GM12878 (cell line): Measurements from ENCODE around the gene SRSF2. TPM values are rescaled to one million over a fixed set of nuclear protein-coding genes. Genes with fewer than 3 reads are reported as not detected.
A peak's percentile ranks its signal among the peaks of the same experiment; 100 is the strongest.

Experiments used
- ATAC-seq: fragments of 200-7000 bp; cut with Tn5 transposase; 3 replicates; pipeline ENCODE4 v1.9.1; 2020; ENCODE audit warnings: mild to moderate bottlenecking, moderate library complexity
- BruUV-seq: library from RNA; stranded (reverse); fragments of 400-500 nt; replicated peaks from 2 replicates; lab custom pipeline; 2021; lab: Mats Ljungman, UMichigan
- CTCF ChIA-PET: fragments of 300-600 bp; sonication (Branson Sonifier 250); formaldehyde crosslinking; extraction: SDS; loops from one replicate; lab custom pipeline; 2021; ENCODE audit warnings: inconsistent platforms; lab: Yijun Ruan, JAX
- POLR2A ChIA-PET: fragments of 350-600 bp; formaldehyde crosslinking; extraction: SDS; loops from one replicate; lab custom pipeline; 2021; ENCODE audit warnings: inconsistent platforms; lab: Charles Lee
- RAD21 ChIA-PET: fragments of 300-600 bp; sonication (Branson Sonifier 250); formaldehyde crosslinking; loops from one replicate; lab custom pipeline; 2023; ENCODE audit warnings: antibody characterized with exemption; ENCODE audit not compliant: unreplicated experiment; lab: Charles Lee
- SMC1A ChIA-PET: fragments of 300-600 bp; sonication (Branson Sonifier 250); formaldehyde crosslinking; loops from one replicate; lab custom pipeline; 2023; ENCODE audit not compliant: unreplicated experiment, uncharacterized antibody; lab: Charles Lee
- DNase-seq: peaks from one replicate; pipeline ENCODE4 v3.0.0-alpha.2; 2011; ENCODE audit warnings: low read depth, low spot score
- FAIRE-seq: peaks from 3 replicates; lab custom pipeline; 2011; peaks lifted over from hg19 to GRCh38; lab: Jason Lieb, UNC
- H2AFZ ChIP-seq: 2 replicates; pipeline ENCODE4 v1.6.0; 2011; ENCODE audit warnings: low read depth, low read length, control low read depth; ENCODE audit not compliant: control insufficient read depth
- H3K27ac ChIP-seq: 2 replicates; pipeline ENCODE4 v1.5.1; 2011; ENCODE audit warnings: control low read depth; ENCODE audit not compliant: control insufficient read depth, insufficient read depth
- H3K27me3 ChIP-seq, 2 experiments: replicated peaks in 1 of 2; 2 replicates each; pipeline versions ENCODE4 v1.6.0 to v1.6.1; 2011; ENCODE audit warnings: low read length in 1 of 2; ENCODE audit not compliant: control insufficient read depth in 2 of 2, insufficient read depth in 2 of 2
- H3K36me3 ChIP-seq, 2 experiments: 2 replicates each; pipeline ENCODE4 v1.5.1; 2011; ENCODE audit warnings: low read length in 1 of 2; ENCODE audit not compliant: control insufficient read depth in 2 of 2, insufficient read depth in 2 of 2
- H3K4me1 ChIP-seq: 2 replicates; pipeline ENCODE4 v1.6.1; 2011; ENCODE audit warnings: mild to moderate bottlenecking, low read length, moderate library complexity, mixed read lengths; ENCODE audit not compliant: control insufficient read depth, insufficient read depth
- H3K4me2 ChIP-seq: 2 replicates; pipeline ENCODE4 v1.6.0; 2011; ENCODE audit warnings: control low read depth; ENCODE audit not compliant: control insufficient read depth, insufficient read depth
- H3K4me3 ChIP-seq: fragments of 200-600 bp; sonication (generic); 2 replicates; pipeline ENCODE4 v1.5.1; 2016
- H3K79me2 ChIP-seq: 2 replicates; pipeline ENCODE4 v1.6.0; 2011; ENCODE audit warnings: low read length; ENCODE audit not compliant: control insufficient read depth, insufficient read depth
- H3K9ac ChIP-seq: 2 replicates; pipeline ENCODE4 v1.8.0; 2011; ENCODE audit warnings: low read length, control low read depth, mixed read lengths; ENCODE audit not compliant: control insufficient read depth, insufficient read depth
- H3K9me3 ChIP-seq: replicated peaks from 3 replicates; pipeline ENCODE4 v1.5.1; 2011; ENCODE audit warnings: mild to moderate bottlenecking, low read length; ENCODE audit not compliant: control insufficient read depth, insufficient read depth
- H4K20me1 ChIP-seq: 2 replicates; pipeline ENCODE4 v1.6.0; 2011; ENCODE audit not compliant: control insufficient read depth, insufficient read depth
- ATF7 ChIP-seq: fragments of 450-650 bp; IDR thresholded peaks from 2 replicates; pipeline ENCODE4 v1.6.1; 2016; ENCODE audit warnings: low read depth, mild to moderate bottlenecking
- BHLHE40 ChIP-seq, 2 experiments: fragments of 450-650 bp in 1 of 2; IDR thresholded peaks; 2 replicates each; pipeline ENCODE4 v1.6.1; 2011 to 2017; ENCODE audit warnings: low read depth in 2 of 2, borderline replicate concordance in 1 of 2, improper control_type of control experiment in 1 of 2, low read length in 1 of 2, mild to moderate bottlenecking in 1 of 2
- CHD2 ChIP-seq: IDR thresholded peaks from 2 replicates; pipeline ENCODE4 v1.6.1; 2011; ENCODE audit warnings: low read depth, low read length, improper control_type of control experiment, borderline replicate concordance
- DPF2 ChIP-seq: fragments of 450-650 bp; IDR thresholded peaks from 2 replicates; pipeline ENCODE4 v1.6.1; 2017; ENCODE audit warnings: mild to moderate bottlenecking
- E2F8 ChIP-seq: fragments of 450-650 bp; IDR thresholded peaks from 2 replicates; pipeline ENCODE4 v1.6.1; 2018; ENCODE audit warnings: mild to moderate bottlenecking, low read depth, moderate library complexity; ENCODE audit not compliant: partially characterized antibody
- ELK1 ChIP-seq: IDR thresholded peaks from 2 replicates; pipeline ENCODE4 v1.6.1; 2012; ENCODE audit warnings: low read depth, low read length, improper control_type of control experiment
- KDM1A ChIP-seq: fragments of 200-600 bp; sonication (generic); IDR thresholded peaks from 2 replicates; pipeline ENCODE4 v1.6.1; 2016; ENCODE audit warnings: borderline replicate concordance
- LARP7 ChIP-seq: fragments of 450-650 bp; IDR thresholded peaks from 2 replicates; pipeline ENCODE4 v1.6.1; 2017; ENCODE audit warnings: mild to moderate bottlenecking
- NR2F1 ChIP-seq: fragments of 450-650 bp; conservative IDR thresholded peaks from 2 replicates; pipeline ENCODE4 v1.6.1; 2017; ENCODE audit warnings: mild to moderate bottlenecking
- PKNOX1 ChIP-seq: fragments of 450-650 bp; IDR thresholded peaks from 2 replicates; pipeline ENCODE4 v1.6.1; 2016; ENCODE audit warnings: mild to moderate bottlenecking
- POLR2A ChIP-seq: IDR thresholded peaks from 2 replicates; pipeline ENCODE4 v1.6.1; 2011; ENCODE audit warnings: low read depth, mild to moderate bottlenecking, low read length
- POLR2AphosphoS2 ChIP-seq: IDR thresholded peaks from 2 replicates; pipeline ENCODE4 v1.6.1; 2011; ENCODE audit warnings: low read depth, mild to moderate bottlenecking, low read length, improper control_type of control experiment, moderate library complexity
- RELA ChIP-seq: fragments of 450-650 bp; IDR thresholded peaks from 2 replicates; pipeline ENCODE4 v1.8.0; 2014; ENCODE audit warnings: borderline replicate concordance; ENCODE audit not compliant: partially characterized antibody
- SRF ChIP-seq, 2 experiments: IDR thresholded peaks; 2 replicates each; pipeline ENCODE4 v1.6.1; 2011; ENCODE audit warnings: low read depth in 2 of 2, low read length in 2 of 2, mild to moderate bottlenecking in 1 of 2, moderate library complexity in 1 of 2
- SUPT20H ChIP-seq: IDR thresholded peaks from 2 replicates; pipeline ENCODE4 v1.6.1; 2011; ENCODE audit warnings: low read depth, mild to moderate bottlenecking, low read length, moderate library complexity, borderline replicate concordance; ENCODE audit not compliant: control insufficient read depth
- WGBS: methylation state at CpG from one replicate; pipeline ENCODE4 v1.1.6; 2016; ENCODE audit warnings: low lambda C conversion rate; ENCODE audit not compliant: insufficient replicate concordance, insufficient coverage; ENCODE audit errors: missing lambda C conversion rate; 5-methylcytosine and 5-hydroxymethylcytosine counted together
- in situ Hi-C: fragments of 300-500 bp; cut with MboI; formaldehyde crosslinking; loops from 9 replicates; pipeline ENCODE4 v1.14.3; 2018; ENCODE audit warnings: mixed read lengths
- intact Hi-C: fragments of 100-400 bp; cut with micrococcal nuclease; formaldehyde crosslinking; loops from one replicate; pipeline ENCODE4 v1.14.2; 2022; ENCODE audit not compliant: unreplicated experiment
- polyA plus RNA-seq, 11 experiments: library from polyadenylated mRNA; depleted of rRNA in 4 of 11; unstranded in 6 of 11; stranded (reverse) in 5 of 11; fragments of >200 nt; fragmentation: Nextera tagmentation in 4 of 11; fragmentation: Illumina TruSeq in 1 of 11; extraction: Ambion mirVana in 4 of 11; extraction: Trizol in 1 of 11; gene quantifications; 1 replicate in 1 of 11; 2 replicates in 10 of 11; pipeline versions ENCODE4 v1.2.1 to v1.2.3, GENCODE V29; 2011 to 2016; ENCODE audit warnings: inconsistent platforms in 2 of 11, missing spikeins in 2 of 11, low read depth in 1 of 11
- total RNA-seq, 4 experiments: library from RNA; depleted of rRNA in 3 of 4; stranded (reverse); fragments of >200 nt in 3 of 4; fragmentation: Illumina TruSeq in 1 of 4; extraction: Trizol in 1 of 4; gene quantifications; 2 replicates each; pipeline versions ENCODE4 v1.2.1 to v1.2.3, GENCODE V29; 2013 to 2021
- TF ChIP-seq, protein P1 (sequence below): fragments of 450-650 bp; IDR thresholded peaks from 2 replicates; pipeline ENCODE4 v1.6.1; 2017; ENCODE audit warnings: low read depth, mild to moderate bottlenecking, moderate library complexity

The SRSF2 gene
- total and polyA plus RNA-seq, 10 of the 15 experiments (the other 5 are each of a cell fraction or from before 2014, with no cell fraction given): 225 to 795 (median 410) TPM

DNA sequence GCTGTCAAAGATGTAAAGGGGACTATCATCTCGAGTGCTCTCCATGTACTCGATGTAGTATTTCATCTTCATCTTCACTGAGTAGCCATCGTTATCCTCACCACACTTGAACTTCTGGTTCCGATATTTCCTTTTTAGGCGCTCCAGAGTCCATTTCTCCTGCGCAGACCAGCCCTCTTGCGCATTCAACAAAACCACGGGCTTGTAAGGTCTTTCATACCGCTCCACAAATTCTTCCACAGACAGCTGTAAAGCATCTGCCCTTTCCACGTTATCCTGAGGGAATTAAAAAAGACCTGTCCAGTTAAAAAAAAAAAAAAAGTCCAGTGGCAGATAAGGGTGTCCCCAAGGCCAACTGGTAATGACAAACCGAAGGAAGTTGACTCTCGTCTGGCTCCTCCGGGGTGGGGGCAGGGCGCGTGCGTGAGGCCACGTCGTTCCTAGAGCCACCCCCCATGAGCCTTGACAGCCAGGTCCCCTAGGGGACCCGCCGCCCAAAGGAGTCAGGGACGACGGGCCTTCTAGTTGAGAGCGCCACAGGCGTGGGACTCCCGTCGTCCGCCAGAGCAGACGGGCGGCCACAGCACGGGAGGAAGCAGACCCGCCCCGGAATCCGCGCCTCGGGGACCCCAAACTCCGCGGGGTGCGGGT is 11.4 kb downstream of the SRSF2 start:
- Histone ChIP-seq H3K27me3 (no peaks in the 10 kb centered on the region), H3K4me3 (peak overlapping the region; percentile 97), H3K27ac (peak overlapping the region; percentile 98), H3K36me3 (peaks cover 4 to 18% of the 10 kb centered on the region in 2 experiments; a peak in 3 of 4 replicates), H2AFZ (peak overlapping the region; percentile 78), H3K9me3 (no peaks in the 10 kb centered on the region), H3K4me2 (peak overlapping the region; percentile 68), H4K20me1 (no peaks in the 10 kb centered on the region), H3K9ac (peak overlapping the region; percentile 76)
- intact Hi-C loops: loop anchor here (5.0 kb wide), 1 partner anchor 112 kb away; no protein-coding TSS in a partner anchor
- WGBS: under 1% methylated on average over 38 of the region's 38 CpGs
- SMC1A ChIA-PET: interaction anchor here (1.0 to 1.2 kb wide), 2 partner anchors 15 to 21 kb away, joined by 3 read pairs; partner anchors contain the start of gene MXRA7
- RAD21 ChIA-PET: interaction anchor here (0.6 to 1.2 kb wide), 3 partner anchors 8 to 415 kb away, joined by 3 to 4 read pairs (median 3); partner anchors contain the start of gene SEC14L1
- CTCF ChIA-PET: interaction anchor here (1.6 to 7.2 kb wide), 3 partner anchors 10 to 202 kb away, joined by 6 to 65 read pairs (median 12); no protein-coding TSS in a partner anchor
- peak; percentile 50 for ATAC-seq
- POLR2A ChIA-PET: interaction anchor here (0.6 to 4.4 kb wide), 6 partner anchors 11 to 368 kb away, joined by 3 to 60 read pairs (median 4); partner anchors contain the start of genes MFSD11 and SRSF2
- BruUV-seq: no TSS peak
- TF ChIP-seq PKNOX1 (peak; percentile 55; the same call in 1 of the 2 replicates), POLR2AphosphoS2 (peak; percentile 51; the same call in 1 of the 2 replicates), KDM1A (no peak), POLR2A (peak; percentile 6; the same call in 1 of the 2 replicates), SUPT20H (no peak), DPF2 (0 out of 2 replicates have a peak, but pooled peaks have one; percentile 75), RELA (no peak), LARP7 (no peak), CHD2 (peak; percentile 63), ATF7 (peak; percentile 27; the same call in 1 of the 2 replicates), NR2F1 (no peak), BHLHE40 (IDR thresholded peaks at IDR 0.05; ENCODE audit: borderline replicate concordance in 1 of 2, low read depth in 2 of 2, low read length in 1 of 2) (peak; percentile 49 to 57; a peak in 3 of 4 replicates), E2F8 (peak; percentile 47), SRF (IDR thresholded peaks at IDR 0.05; ENCODE audit: low read depth in 2 of 2, low read length in 2 of 2) (peak; percentile 30 to 43; a peak in 2 of 4 replicates), ELK1 (0 out of 2 replicates have a peak, but pooled peaks have one; percentile 26)
- TF ChIP-seq, protein P1, sequence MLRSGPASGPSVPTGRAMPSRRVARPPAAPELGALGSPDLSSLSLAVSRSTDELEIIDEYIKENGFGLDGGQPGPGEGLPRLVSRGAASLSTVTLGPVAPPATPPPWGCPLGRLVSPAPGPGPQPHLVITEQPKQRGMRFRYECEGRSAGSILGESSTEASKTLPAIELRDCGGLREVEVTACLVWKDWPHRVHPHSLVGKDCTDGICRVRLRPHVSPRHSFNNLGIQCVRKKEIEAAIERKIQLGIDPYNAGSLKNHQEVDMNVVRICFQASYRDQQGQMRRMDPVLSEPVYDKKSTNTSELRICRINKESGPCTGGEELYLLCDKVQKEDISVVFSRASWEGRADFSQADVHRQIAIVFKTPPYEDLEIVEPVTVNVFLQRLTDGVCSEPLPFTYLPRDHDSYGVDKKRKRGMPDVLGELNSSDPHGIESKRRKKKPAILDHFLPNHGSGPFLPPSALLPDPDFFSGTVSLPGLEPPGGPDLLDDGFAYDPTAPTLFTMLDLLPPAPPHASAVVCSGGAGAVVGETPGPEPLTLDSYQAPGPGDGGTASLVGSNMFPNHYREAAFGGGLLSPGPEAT: 0 out of 2 replicates have a peak, but pooled peaks have one; percentile 11
- TF ChIP-seq, all 136 proteins: peak for 11
- DNase-seq: no peak
- FAIRE-seq: no peak
- in situ Hi-C loops: no loop called here
- Histone ChIP-seq H3K79me2 (peaks cover 65% of the 10 kb centered on the region), H3K4me1 (no peaks in the 10 kb centered on the region)
